ENCODE measurements around the gene OGFR. TPM values are rescaled to one million over a fixed set of nuclear protein-coding genes. Genes with fewer than 3 reads are reported as not detected.

Gene OGFR
- total and polyA plus RNA-seq, 2 donors (not counting 1 experiment from before 2014, with no cell fraction given), result 71.7 to 102 TPM

GRCh38 chr20:62805155-62805710, 598 bp downstream of the OGFR start:
- H3K4me3 Mint-ChIP-seq, result peak overlapping the region; percentile 82
- Histone ChIP-seq H3K4me2 (replicated peaks; ENCODE audit: low read depth, low read length, poor library complexity, severe bottlenecking) (peak overlapping the region; percentile 89), H2AFZ (ENCODE audit: insufficient read depth, low read depth, low read length, poor library complexity, severe bottlenecking) (peak overlapping the region; percentile 74), H3K79me2 (ENCODE audit: control insufficient read depth, insufficient read depth, low read length) (peaks cover 34% of the 10 kb centered on the region), H4K20me1 (ENCODE audit: control insufficient read depth, insufficient read depth, low read length, poor library complexity, severe bottlenecking) (peaks cover 50% of the 10 kb centered on the region), H3K9me3 (ENCODE audit: control extremely low read depth in 1 of 3, control insufficient read depth in 2 of 3, insufficient read depth in 1 of 3, low read length in 2 of 3) (no peaks in the 10 kb centered on the region), H3K4me3 (ENCODE audit: control extremely low read depth in 1 of 5, extremely low read depth in 1 of 5, insufficient read depth in 1 of 5, low read depth in 2 of 5, low read length in 4 of 5) (peak overlapping the region in 4 of 5 experiments; percentile 61 to 82 (median 74)), H3K9ac (ENCODE audit: low read length) (peak overlapping the region; percentile 88), H3K27me3 (replicated peaks in 1 of 4; ENCODE audit: control extremely low read depth in 1 of 4, control insufficient read depth in 3 of 4, insufficient read depth in 4 of 4, low read length in 3 of 4) (no peaks in the 10 kb centered on the region), H3K27ac (ENCODE audit: low read length in 2 of 2) (peak overlapping the region in 1 of 2 donors; percentile 79), H3K4me1 (ENCODE audit: control insufficient read depth in 2 of 2, insufficient read depth in 2 of 2, low read length in 2 of 2) (peaks cover 17 to 38% of the 10 kb centered on the region in 2 donors), H3K36me3 (replicated peaks in 1 of 2; ENCODE audit: control extremely low read depth in 1 of 2, control insufficient read depth in 1 of 2, extremely low read depth in 1 of 2, insufficient read depth in 2 of 2, low read length in 1 of 2) (peaks cover 2 to 37% of the 10 kb centered on the region in 2 experiments)
- DNase-seq (no peak), ATAC-seq (ENCODE audit: low read depth) (peak; percentile 38)
- H3K4me1 Mint-ChIP-seq, result peaks cover 33% of the 10 kb centered on the region
- under 1% methylated on average over 58 of the region's 58 CpGs for WGBS (ENCODE audit: insufficient coverage)
- POLR2A ChIA-PET, result interaction anchor here (1.1 to 2.9 kb wide), 3 partner anchors 9 to 65 kb away, joined by 3 to 28 read pairs (median 3); partner anchors contain the start of gene MRGBP
- intact Hi-C loops (cut with micrococcal nuclease), result loop anchor here (5.0 kb wide), 2 partner anchors 188 to 503 kb away; partner anchors contain the start of gene ADRM1
- TF ChIP-seq EZH2 (IDR thresholded peaks at IDR 0.05; ENCODE audit: borderline replicate concordance, insufficient read depth, low read depth, low read length, poor library complexity, severe bottlenecking), result no peak
- TF ChIP-seq, protein P1, sequence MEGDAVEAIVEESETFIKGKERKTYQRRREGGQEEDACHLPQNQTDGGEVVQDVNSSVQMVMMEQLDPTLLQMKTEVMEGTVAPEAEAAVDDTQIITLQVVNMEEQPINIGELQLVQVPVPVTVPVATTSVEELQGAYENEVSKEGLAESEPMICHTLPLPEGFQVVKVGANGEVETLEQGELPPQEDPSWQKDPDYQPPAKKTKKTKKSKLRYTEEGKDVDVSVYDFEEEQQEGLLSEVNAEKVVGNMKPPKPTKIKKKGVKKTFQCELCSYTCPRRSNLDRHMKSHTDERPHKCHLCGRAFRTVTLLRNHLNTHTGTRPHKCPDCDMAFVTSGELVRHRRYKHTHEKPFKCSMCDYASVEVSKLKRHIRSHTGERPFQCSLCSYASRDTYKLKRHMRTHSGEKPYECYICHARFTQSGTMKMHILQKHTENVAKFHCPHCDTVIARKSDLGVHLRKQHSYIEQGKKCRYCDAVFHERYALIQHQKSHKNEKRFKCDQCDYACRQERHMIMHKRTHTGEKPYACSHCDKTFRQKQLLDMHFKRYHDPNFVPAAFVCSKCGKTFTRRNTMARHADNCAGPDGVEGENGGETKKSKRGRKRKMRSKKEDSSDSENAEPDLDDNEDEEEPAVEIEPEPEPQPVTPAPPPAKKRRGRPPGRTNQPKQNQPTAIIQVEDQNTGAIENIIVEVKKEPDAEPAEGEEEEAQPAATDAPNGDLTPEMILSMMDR (IDR thresholded peaks at IDR 0.05), result no peak
- CTCF ChIA-PET, result interaction anchor here (0.6 to 3.4 kb wide), 5 partner anchors 13 to 305 kb away, joined by 3 to 18 read pairs (median 7); no protein-coding TSS in a partner anchor
- H3K27ac Mint-ChIP-seq, result peak overlapping the region; percentile 41
- H3K27me3 Mint-ChIP-seq, result no peaks in the 10 kb centered on the region
- no peaks in the 10 kb centered on the region for H3K9me3 Mint-ChIP-seq (ENCODE audit: insufficient read depth)

Data from B cell (primary cell).